ENCODE measurements around the gene ALPG.
"Not testable (repeated sequence)": the region's sequence is repeated elsewhere in the genome, so short reads cannot be mapped to it uniquely, and the experiment has no call there.

ALPG gene

DNA sequence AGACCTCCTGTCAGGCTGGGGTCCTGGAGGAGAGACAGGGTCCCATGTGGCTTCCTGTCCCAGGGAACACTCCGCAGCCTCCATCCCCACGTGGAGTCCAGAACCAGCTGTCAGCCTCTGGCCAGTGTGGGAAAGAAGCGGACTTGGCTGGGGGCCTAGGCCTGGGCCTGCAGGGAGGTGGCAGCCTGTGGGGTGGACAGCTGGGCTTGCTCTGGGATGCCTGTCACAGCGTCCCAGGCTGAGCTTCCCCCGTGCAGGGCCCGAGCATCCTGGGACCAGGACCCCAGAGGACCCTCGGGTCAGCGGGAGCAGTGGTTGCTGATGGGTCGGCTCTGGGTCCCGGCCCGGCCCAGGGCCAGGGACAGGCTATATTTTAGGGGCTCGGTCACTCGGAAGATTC lies 35.8 kb downstream of the ALPG start:
- DNase-seq, result not testable (repeated sequence)

- DNase-seq, result not testable (repeated sequence)
These were observed 36.4 kb downstream of the ALPG start for GRCh38 chr2:232443047-232443446.

GRCh38 chr2:232443669-232444408 lies 37.2 kb downstream of the ALPG start:
- not testable (repeated sequence) for DNase-seq

DNA sequence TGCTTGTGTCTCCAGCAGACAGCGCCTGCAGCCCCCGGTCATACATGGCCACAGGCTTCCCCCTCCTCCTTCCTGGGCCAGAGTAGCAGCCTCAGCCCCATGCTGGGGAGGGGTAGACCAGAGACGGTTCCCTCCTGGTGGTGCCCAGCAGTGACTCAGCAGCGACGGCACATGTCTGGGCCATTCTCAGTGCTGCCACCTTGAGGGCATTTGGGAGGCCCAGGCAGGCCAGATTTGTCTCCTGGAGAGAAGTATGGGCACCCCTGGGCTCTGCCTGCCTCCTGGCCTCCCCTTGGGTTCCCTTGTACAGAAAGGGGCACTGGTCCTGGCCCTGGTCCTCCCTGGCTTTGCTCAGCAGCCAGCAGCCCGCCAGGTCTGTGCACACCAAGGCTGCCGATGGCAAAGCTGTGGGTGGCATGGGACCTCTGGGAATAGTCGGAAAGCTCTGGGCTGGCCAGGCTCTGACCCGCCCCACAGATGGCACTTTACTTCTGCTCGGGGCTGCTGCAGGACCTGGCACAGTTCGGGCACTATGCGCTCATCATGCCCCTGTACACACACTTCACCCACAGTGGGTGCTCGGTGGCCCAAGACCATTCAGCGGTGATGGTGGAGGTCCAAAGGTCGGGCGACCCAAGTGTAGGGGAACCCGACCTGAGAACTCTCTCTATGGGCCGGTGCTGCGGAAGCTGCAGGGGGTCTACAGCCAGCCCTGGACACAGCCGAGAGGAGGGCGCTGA lies 37.9 kb downstream of the ALPG start:
- peak; percentile 49 for DNase-seq

GRCh38 chr2:232445149-232445885 lies 38.7 kb downstream of the ALPG start:
- DNase-seq, result not testable (repeated sequence)

DNA sequence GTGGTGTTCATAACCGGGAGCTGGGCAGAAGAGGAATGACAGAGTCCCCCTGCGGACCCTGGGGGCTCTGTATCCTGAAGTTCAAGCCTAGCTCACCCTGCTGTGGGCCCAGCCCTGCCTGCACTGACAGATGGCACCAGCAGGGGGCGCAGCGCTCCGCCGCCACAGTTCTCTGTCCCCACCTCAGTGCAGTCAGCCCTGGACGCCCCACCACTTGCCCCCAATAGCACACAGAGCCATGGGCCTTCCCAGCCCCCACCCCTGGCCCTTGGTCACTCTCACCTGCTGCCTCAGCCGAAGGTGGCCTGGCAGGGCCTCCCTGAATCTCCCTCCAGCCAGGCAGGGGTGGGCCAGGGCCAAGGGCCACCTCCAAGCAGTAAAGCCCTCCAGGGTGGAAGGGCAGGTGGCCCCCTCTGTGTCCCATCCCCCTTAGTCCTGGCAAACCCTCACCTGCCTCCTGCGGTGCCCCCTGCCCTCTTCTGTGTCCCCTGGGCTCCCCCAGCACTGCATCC lies 39.7 kb downstream of the ALPG start:
- not testable (repeated sequence) for DNase-seq

DNA sequence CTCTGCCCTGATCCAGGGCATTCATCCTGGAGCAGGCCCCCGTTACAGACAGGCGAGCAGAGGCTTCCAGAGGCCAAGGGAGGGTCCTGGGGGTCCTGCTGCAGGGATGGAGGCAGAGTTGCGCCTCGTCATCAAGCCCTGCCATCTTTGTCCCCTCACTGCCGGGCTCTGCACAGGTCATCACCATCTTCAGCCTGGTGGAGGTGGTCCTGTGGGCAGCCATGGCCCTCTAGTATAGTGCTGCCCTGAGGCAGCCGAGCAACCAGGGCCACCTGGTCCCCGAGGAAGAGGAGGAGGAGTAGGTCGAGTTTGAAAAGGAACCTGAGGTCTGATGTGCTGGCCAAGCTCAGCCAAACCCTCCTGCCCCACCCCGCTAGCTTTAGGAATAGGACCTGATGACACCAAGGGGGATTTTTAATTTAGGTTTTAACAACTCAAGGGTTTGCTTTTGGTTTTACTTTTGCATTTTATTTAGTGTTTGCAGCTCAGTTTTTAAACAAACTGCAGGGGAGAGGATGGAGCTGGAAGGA lies 40.5 kb downstream of the ALPG start:
- DNase-seq, result no peak

DNA sequence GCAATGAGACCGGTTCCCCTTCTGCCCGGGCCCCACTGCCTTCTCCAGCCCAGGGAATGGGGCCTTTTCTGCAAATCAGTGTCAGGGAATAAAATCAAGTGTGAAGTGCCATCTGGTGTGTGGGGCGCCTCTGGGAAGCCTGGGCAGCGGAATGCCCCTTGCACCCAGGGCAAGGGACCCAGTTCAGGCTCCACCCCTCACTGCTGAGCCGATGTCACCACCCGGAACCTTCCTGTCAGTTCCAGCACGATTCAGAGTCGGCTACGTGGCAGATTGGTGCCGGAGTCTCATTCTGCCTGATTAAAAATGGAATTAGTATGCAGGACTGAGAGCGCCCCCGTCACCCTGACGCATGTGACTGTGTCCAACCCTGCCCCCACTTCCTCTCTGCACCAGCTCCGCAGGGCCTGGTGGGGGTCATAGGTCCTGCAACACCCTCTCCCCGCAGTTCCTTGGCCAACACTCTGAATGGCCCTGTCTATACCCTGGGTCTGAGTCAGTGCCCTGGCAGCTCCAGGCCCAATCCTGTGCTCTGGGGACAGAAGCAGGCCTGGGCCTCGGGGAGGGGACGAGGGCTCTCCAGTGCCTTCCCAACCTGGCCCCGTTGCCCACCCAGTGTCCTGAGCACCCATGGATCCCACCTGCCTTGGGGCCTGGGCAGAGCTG lies 41.1 kb downstream of the ALPG start:
- no peak for DNase-seq

DNA sequence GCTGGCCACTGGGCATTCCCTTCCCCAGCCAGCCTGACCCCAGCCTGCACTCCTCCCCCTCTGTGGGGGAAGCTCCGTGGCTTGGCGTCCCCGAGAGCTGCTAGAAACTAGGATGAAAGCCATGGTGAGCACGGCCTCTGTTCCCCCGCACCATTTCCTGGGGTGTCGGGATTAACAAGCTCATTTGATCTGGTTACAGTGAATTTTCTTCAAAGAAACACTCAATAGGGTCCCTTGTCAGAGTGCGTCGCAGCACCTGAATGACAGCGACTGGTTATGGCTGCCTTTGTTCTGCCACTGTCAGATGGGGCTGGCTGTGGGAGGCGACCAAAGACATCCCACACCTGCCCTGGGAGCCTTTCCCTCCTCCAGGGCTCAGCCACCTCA lies 41.7 kb downstream of the ALPG start:
- no peak for DNase-seq

DNA sequence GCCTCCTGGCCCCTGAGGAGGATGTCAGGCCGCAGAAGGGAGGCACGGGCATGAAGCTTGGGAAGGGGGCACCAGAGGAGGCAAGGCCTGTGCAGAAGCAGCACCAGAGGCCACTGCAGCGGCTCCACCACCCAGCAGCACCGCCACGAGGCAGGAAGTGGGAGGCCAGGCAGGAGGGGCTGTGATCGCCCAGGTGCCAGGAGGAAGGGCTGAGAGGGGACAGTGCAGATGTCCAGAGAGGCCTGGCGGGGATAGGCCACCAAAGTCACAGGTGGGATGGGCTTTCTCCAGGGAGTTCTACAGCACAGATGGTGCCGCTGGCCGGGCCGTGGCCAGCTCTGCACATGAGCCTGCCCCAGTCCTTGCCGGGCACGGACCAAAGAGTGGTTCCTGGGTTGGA lies 43.3 kb downstream of the ALPG start:
- DNase-seq, result no peak

DNA sequence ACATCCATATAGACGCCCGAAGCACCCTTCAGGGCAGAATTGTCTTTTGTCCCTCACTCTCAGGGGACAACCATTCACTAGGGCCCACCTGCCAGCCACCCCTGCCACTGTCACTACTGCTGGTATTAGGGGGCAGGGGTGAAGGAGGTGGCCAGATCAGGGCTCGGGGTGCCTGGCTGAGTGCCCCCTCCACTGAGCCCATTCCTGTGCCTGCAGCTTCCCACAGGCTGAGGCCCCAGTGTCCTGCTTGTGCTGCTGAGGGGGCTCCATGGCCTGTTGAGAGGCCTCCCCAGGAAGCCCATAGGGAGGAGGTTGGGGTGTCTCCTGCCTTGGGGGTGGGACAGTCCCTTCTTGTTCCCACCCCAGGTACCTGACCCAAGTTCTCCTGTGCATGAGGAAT lies 45.0 kb downstream of the ALPG start:
- not testable (repeated sequence) for DNase-seq

- DNase-seq, result no peak
These were observed 48.0 kb downstream of the ALPG start for GRCh38 chr2:232454630-232455029.

GRCh38 chr2:232455426-232456255 lies 49.0 kb downstream of the ALPG start, which contains the start of gene ALPI:
Gene ALPI, plus strand, starts transcription at chr2:232456153. Its CDS starts 47 bp downstream, at chr2:232456200.
- no peak for DNase-seq

GRCh38 chr2:232456296-232457120 lies 49.9 kb downstream of the ALPG start:
- no peak for DNase-seq

DNA sequence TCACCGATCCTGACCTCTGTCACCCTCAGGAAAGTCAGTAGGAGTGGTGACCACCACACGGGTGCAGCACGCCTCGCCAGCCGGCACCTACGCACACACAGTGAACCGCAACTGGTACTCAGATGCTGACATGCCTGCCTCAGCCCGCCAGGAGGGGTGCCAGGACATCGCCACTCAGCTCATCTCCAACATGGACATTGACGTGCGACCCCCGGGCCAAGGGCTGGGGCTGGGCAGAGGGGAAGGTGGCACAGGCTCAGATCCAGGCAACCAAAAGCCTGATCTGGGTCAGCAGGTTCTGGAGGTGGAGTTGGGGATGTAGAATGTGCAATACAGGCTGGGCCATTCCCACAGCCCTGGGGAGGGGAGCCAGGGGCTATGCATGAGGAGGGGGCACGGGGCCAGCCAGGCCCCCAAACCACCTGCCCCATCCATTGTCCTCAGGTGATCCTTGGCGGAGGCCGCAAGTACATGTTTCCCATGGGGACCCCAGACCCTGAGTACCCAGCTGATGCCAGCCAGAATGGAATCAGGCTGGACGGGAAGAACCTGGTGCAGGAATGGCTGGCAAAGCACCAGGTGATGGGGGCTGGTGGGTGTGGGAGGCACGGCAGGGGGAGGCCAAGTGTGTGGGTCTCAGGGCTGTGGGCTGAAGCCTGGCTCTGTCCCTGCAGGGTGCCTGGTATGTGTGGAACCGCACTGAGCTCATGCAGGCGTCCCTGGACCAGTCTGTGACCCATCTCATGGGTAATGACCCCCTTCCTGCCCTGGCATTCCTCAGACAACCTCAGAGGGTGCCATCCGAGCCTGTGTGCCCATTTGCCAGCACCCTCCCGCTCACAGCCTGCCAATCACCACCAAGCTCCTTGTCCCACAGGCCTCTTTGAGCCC lies 50.7 kb downstream of the ALPG start:
- DNase-seq, result no peak

GRCh38 chr2:232458051-232458660 lies 51.5 kb downstream of the ALPG start:
- DNase-seq, result no peak

GRCh38 chr2:232458661-232459418 lies 52.2 kb downstream of the ALPG start:
- DNase-seq, result no peak

- no peak for DNase-seq
These were observed 52.9 kb downstream of the ALPG start for GRCh38 chr2:232459419-232460035.

All from fibroblast of skin of right biceps (primary cell).